ENCODE measurements around the gene WAC.

WAC gene

GRCh38 chr10:28668363-28669226, 135.7 kb downstream of the WAC start:
- peak; percentile 32 to 59 for DNase-seq (ENCODE audit: low read depth in 2 of 2)
- TF ChIP-seq CTCF (IDR thresholded peaks at IDR 0.05; ENCODE audit: low read depth, low read length): no peak
- peak overlapping the region; percentile 47 to 51 for H3K4me3 ChIP-seq (replicated peaks in 1 of 2; ENCODE audit: low read depth in 2 of 2, low read length in 2 of 2)

- no peak for TF ChIP-seq CTCF (IDR thresholded peaks at IDR 0.05; ENCODE audit: low read depth, low read length)
- DNase-seq (ENCODE audit: low read depth in 2 of 2): no peak
- peak overlapping the region; percentile 47 to 51 for H3K4me3 ChIP-seq (replicated peaks in 1 of 2; ENCODE audit: low read depth in 2 of 2, low read length in 2 of 2)
Measured at GRCh38 chr10:28669227-28670173, 136.6 kb downstream of the WAC start.

All from cardiac fibroblast (primary cell).